Measurements from ENCODE around the gene YARS1.

GRCh38 chr1:32728413-32729077 lies 88.6 kb downstream of the YARS1 start:
- TF ChIP-seq CTCF (conservative IDR thresholded peaks at IDR 0.05 in 1 of 2, IDR thresholded peaks at IDR 0.05 in 1 of 2; ENCODE audit: low read depth in 1 of 2, low read length in 2 of 2) (no peak), EZH2 (IDR thresholded peaks at IDR 0.05; ENCODE audit: low read length, missing control alignments) (no peak)

All from fibroblast of lung (primary cell).